Measurements from ENCODE around the gene CHST1.

Gene CHST1

GRCh38 chr11:45665206-45665932 is at the start of gene CHST1:
Gene CHST1, minus strand, starts transcription at chr11:45665622. Its CDS starts 14,699 bp downstream, at chr11:45650923.
- no peak for DNase-seq (ENCODE audit: low read depth, low spot score)

- DNase-seq (ENCODE audit: low read depth, low spot score) = no peak
Observed at GRCh38 chr11:45713573-45713972, 48.2 kb upstream of the CHST1 start.

- DNase-seq (ENCODE audit: low read depth, low spot score) = no peak
Observed at GRCh38 chr11:45710561-45710960, 45.1 kb upstream of the CHST1 start.

- no peak for DNase-seq (ENCODE audit: low read depth, low spot score)
Observed at GRCh38 chr11:45708887-45709663, 43.7 kb upstream of the CHST1 start.

- DNase-seq (ENCODE audit: low read depth, low spot score) = no peak
Observed at GRCh38 chr11:45704635-45705034, 39.2 kb upstream of the CHST1 start.

- DNase-seq (ENCODE audit: low read depth, low spot score) = no peak
Observed at GRCh38 chr11:45704133-45704532, 38.7 kb upstream of the CHST1 start.

- no peak for DNase-seq (ENCODE audit: low read depth, low spot score)
Observed at GRCh38 chr11:45702511-45702910, 37.1 kb upstream of the CHST1 start.

GRCh38 chr11:45698777-45699497 is 33.5 kb upstream of the CHST1 start:
- no peak for DNase-seq (ENCODE audit: low read depth, low spot score)

- no peak for DNase-seq (ENCODE audit: low read depth, low spot score)
Observed at GRCh38 chr11:45692808-45693453, 27.5 kb upstream of the CHST1 start.

- DNase-seq (ENCODE audit: low read depth, low spot score) = no peak
Observed at GRCh38 chr11:45688472-45689033, 23.1 kb upstream of the CHST1 start.

GRCh38 chr11:45687836-45688235 is 22.4 kb upstream of the CHST1 start:
- DNase-seq (ENCODE audit: low read depth, low spot score) = no peak

- no peak for DNase-seq (ENCODE audit: low read depth, low spot score)
Observed at GRCh38 chr11:45685964-45686537, 20.6 kb upstream of the CHST1 start.

GRCh38 chr11:45684440-45684839 is 19.0 kb upstream of the CHST1 start:
- no peak for DNase-seq (ENCODE audit: low read depth, low spot score)

GRCh38 chr11:45683271-45684058 is 18.0 kb upstream of the CHST1 start:
- no peak for DNase-seq (ENCODE audit: low read depth, low spot score)

- DNase-seq (ENCODE audit: low read depth, low spot score) = no peak
Observed at GRCh38 chr11:45679806-45680205, 14.4 kb upstream of the CHST1 start.

- no peak for DNase-seq (ENCODE audit: low read depth, low spot score)
Observed at GRCh38 chr11:45678976-45679375, 13.6 kb upstream of the CHST1 start.

GRCh38 chr11:45677770-45678512 is 12.5 kb upstream of the CHST1 start:
- DNase-seq (ENCODE audit: low read depth, low spot score) = no peak

GRCh38 chr11:45676522-45677095 is 11.2 kb upstream of the CHST1 start:
- no peak for DNase-seq (ENCODE audit: low read depth, low spot score)

GRCh38 chr11:45675646-45676045 is 10.2 kb upstream of the CHST1 start:
- no peak for DNase-seq (ENCODE audit: low read depth, low spot score)

All from smooth muscle cell of the brain vasculature (primary cell).